ENCODE measurements around the gene MGAT4A. TPM values are rescaled to one million over a fixed set of nuclear protein-coding genes. Genes with fewer than 3 reads are reported as not detected.
A peak's percentile ranks its signal among the peaks of the same experiment; 100 is the strongest.

The MGAT4A gene
- total RNA-seq, 1 donor from 2014 or later: 20.6 TPM

GRCh38 chr2:98704499-98705332, 26.2 kb downstream of the MGAT4A start:
- TF ChIP-seq POLR2A (IDR thresholded peaks at IDR 0.05): no peak
- TF ChIP-seq POLR2AphosphoS5 (IDR thresholded peaks at IDR 0.05; ENCODE audit: insufficient read depth in 1 of 2, low read depth in 1 of 2): no peak
- no peak for TF ChIP-seq CTCF (IDR thresholded peaks at IDR 0.05)
- no peak overlapping the region for H3K27ac ChIP-seq
- DNase-seq (ENCODE audit: extremely low spot score in 2 of 2): no peak
- H3K36me3 ChIP-seq: no peaks in the 10 kb centered on the region
- intact Hi-C loops (cut with DNase I): no loop called here
- peaks cover 41% of the 10 kb centered on the region for H3K4me1 ChIP-seq
- no peaks in the 10 kb centered on the region for H3K9me3 ChIP-seq
- no peak overlapping the region for H3K4me3 ChIP-seq
- H3K27me3 ChIP-seq: no peaks in the 10 kb centered on the region

- Histone ChIP-seq H3K4me3 (no peak overlapping the region), H3K4me1 (peaks cover 33% of the 10 kb centered on the region), H3K9me3 (no peaks in the 10 kb centered on the region), H3K27ac (no peak overlapping the region), H3K36me3 (no peaks in the 10 kb centered on the region), H3K27me3 (no peaks in the 10 kb centered on the region)
- TF ChIP-seq CTCF (IDR thresholded peaks at IDR 0.05) (no peak), POLR2A (IDR thresholded peaks at IDR 0.05) (no peak), POLR2AphosphoS5 (IDR thresholded peaks at IDR 0.05; ENCODE audit: insufficient read depth in 1 of 2, low read depth in 1 of 2) (no peak)
- intact Hi-C loops (cut with DNase I): no loop called here
- DNase-seq (ENCODE audit: extremely low spot score in 2 of 2): no peak
These were observed 27.2 kb downstream of the MGAT4A start for GRCh38 chr2:98703738-98704137.

GRCh38 chr2:98702858-98703620, 27.9 kb downstream of the MGAT4A start:
- H3K27ac ChIP-seq: no peak overlapping the region
- intact Hi-C loops (cut with DNase I): no loop called here
- no peak for DNase-seq (ENCODE audit: extremely low spot score in 2 of 2)
- H3K36me3 ChIP-seq: no peaks in the 10 kb centered on the region
- H3K9me3 ChIP-seq: no peaks in the 10 kb centered on the region
- H3K4me1 ChIP-seq: peaks cover 27% of the 10 kb centered on the region
- H3K4me3 ChIP-seq: no peak overlapping the region
- TF ChIP-seq POLR2AphosphoS5 (IDR thresholded peaks at IDR 0.05; ENCODE audit: insufficient read depth in 1 of 2, low read depth in 1 of 2) (no peak), POLR2A (IDR thresholded peaks at IDR 0.05) (no peak), CTCF (IDR thresholded peaks at IDR 0.05) (no peak)
- H3K27me3 ChIP-seq: no peaks in the 10 kb centered on the region

- H3K4me3 ChIP-seq: no peak overlapping the region
- peaks cover 27% of the 10 kb centered on the region for H3K4me1 ChIP-seq
- no peak for DNase-seq (ENCODE audit: extremely low spot score in 2 of 2)
- H3K9me3 ChIP-seq: no peaks in the 10 kb centered on the region
- TF ChIP-seq POLR2A (IDR thresholded peaks at IDR 0.05): no peak
- H3K27ac ChIP-seq: no peak overlapping the region
- no peaks in the 10 kb centered on the region for H3K36me3 ChIP-seq
- intact Hi-C loops (cut with DNase I): no loop called here
- no peaks in the 10 kb centered on the region for H3K27me3 ChIP-seq
These were observed 28.7 kb downstream of the MGAT4A start for GRCh38 chr2:98702127-98702802.

GRCh38 chr2:98701230-98701629, 29.7 kb downstream of the MGAT4A start:
- intact Hi-C loops (cut with DNase I): no loop called here
- Histone ChIP-seq H3K9me3 (no peaks in the 10 kb centered on the region), H3K27me3 (no peaks in the 10 kb centered on the region), H3K36me3 (no peaks in the 10 kb centered on the region), H3K27ac (no peak overlapping the region), H3K4me3 (no peak overlapping the region), H3K4me1 (peaks cover 27% of the 10 kb centered on the region)
- no peak for DNase-seq (ENCODE audit: extremely low spot score in 2 of 2)
- no peak for TF ChIP-seq CTCF (IDR thresholded peaks at IDR 0.05)
- peak in 1 of 2 donors; percentile 42 for TF ChIP-seq POLR2AphosphoS5 (IDR thresholded peaks at IDR 0.05; ENCODE audit: insufficient read depth in 1 of 2, low read depth in 1 of 2)

Measured in vagina (tissue), 2 donors.